Measurements from ENCODE around the gene DICER1. TPM values are rescaled to one million over a fixed set of nuclear protein-coding genes. Genes with fewer than 3 reads are reported as not detected.

Gene DICER1
- total RNA-seq, 1 experiment from 2014 or later = 62.0 TPM

DNA sequence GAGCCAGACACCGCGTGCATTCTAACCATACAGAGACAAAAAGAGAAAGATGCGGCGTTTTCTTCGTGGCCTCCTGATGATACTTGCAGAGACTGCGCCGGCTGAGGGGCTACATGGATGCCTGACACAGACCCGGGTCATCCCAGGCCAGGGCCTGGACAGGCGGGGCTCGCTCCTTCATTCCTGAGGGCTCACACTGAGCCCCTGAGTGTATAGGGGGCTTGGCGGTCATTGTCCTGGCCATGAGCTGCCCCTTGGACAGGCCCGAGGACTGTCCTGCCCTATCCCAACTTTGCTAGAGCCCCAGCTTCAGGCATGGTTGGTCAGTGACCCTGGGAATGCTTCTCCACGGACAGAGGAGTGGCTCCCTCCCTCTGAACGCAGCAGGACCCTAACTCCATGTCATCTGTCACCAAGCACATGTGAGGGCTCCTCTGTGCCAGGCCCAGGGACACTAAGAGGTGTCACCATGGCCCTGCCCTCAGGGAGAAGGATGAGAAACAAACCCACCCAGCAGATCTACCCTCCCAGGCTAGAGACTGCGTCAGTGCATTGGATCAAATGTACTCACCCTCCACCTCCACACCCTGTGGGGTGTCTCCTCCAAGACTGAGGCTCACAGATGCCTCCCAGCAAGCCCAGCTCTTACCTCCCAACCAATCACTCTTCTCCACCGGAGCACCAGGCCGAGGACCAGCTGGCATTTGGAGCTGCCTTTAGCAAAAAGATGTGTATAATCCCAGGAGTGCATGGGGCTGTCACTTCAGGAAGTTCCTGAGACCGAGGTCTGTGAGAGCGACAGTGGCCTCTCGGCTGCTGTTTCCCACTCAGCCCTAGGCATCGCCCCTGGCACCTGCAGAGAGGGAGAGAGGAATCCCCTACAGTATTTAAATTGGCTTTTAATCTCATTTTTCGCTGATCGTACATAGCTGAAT lies 102.7 kb downstream of the DICER1 start (continued):
- TF ChIP-seq E2F5 (CRISPR knock-in tag; IDR thresholded peaks at IDR 0.05) = no peak

- TF ChIP-seq KAT7 (CRISPR knock-in tag; IDR thresholded peaks at IDR 0.05; ENCODE audit: borderline replicate concordance) (no peak), GRHL2 (CRISPR knock-in tag; IDR thresholded peaks at IDR 0.05; ENCODE audit: insufficient replicate concordance, severe bottlenecking) (no peak), ZNF416 (CRISPR knock-in tag; IDR thresholded peaks at IDR 0.05) (no peak), NR1H2 (CRISPR knock-in tag; IDR thresholded peaks at IDR 0.05) (no peak), GABPB1 (CRISPR knock-in tag; IDR thresholded peaks at IDR 0.05) (no peak), NR3C1 (CRISPR knock-in tag; conservative IDR thresholded peaks at IDR 0.05; ENCODE audit: low read depth) (no peak), ESRRA (CRISPR knock-in tag; IDR thresholded peaks at IDR 0.05; ENCODE audit: borderline replicate concordance) (no peak), ATF1 (CRISPR knock-in tag; IDR thresholded peaks at IDR 0.05) (no peak)
- TF ChIP-seq, protein P1, sequence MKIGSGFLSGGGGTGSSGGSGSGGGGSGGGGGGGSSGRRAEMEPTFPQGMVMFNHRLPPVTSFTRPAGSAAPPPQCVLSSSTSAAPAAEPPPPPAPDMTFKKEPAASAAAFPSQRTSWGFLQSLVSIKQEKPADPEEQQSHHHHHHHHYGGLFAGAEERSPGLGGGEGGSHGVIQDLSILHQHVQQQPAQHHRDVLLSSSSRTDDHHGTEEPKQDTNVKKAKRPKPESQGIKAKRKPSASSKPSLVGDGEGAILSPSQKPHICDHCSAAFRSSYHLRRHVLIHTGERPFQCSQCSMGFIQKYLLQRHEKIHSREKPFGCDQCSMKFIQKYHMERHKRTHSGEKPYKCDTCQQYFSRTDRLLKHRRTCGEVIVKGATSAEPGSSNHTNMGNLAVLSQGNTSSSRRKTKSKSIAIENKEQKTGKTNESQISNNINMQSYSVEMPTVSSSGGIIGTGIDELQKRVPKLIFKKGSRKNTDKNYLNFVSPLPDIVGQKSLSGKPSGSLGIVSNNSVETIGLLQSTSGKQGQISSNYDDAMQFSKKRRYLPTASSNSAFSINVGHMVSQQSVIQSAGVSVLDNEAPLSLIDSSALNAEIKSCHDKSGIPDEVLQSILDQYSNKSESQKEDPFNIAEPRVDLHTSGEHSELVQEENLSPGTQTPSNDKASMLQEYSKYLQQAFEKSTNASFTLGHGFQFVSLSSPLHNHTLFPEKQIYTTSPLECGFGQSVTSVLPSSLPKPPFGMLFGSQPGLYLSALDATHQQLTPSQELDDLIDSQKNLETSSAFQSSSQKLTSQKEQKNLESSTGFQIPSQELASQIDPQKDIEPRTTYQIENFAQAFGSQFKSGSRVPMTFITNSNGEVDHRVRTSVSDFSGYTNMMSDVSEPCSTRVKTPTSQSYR (CRISPR knock-in tag; IDR thresholded peaks at IDR 0.05) = no peak
- TF ChIP-seq, protein P2, sequence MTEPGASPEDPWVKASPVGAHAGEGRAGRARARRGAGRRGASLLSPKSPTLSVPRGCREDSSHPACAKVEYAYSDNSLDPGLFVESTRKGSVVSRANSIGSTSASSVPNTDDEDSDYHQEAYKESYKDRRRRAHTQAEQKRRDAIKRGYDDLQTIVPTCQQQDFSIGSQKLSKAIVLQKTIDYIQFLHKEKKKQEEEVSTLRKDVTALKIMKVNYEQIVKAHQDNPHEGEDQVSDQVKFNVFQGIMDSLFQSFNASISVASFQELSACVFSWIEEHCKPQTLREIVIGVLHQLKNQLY (CRISPR knock-in tag; IDR thresholded peaks at IDR 0.05) = no peak
- no peak overlapping the region for H3K4me3 Mint-ChIP-seq
- no peaks in the 10 kb centered on the region for H3K9me3 Mint-ChIP-seq
- H3K27ac Mint-ChIP-seq = no peak overlapping the region
- DNase-seq (ENCODE audit: low spot score) = no peak
- H3K27me3 Mint-ChIP-seq (ENCODE audit: low read depth) = peaks cover 12% of the 10 kb centered on the region
- ChIA-PET POLR2A (no interaction called here), CTCF (interaction anchor here (0.9 kb wide), 1 partner anchor 47 kb away, joined by 3 read pairs; no protein-coding TSS in a partner anchor)
- peaks cover 12% of the 10 kb centered on the region for H3K4me1 Mint-ChIP-seq
- ATAC-seq = no peak
- H3K36me3 Mint-ChIP-seq = no peaks in the 10 kb centered on the region
Observed at GRCh38 chr14:95052016-95052585, 105.2 kb downstream of the DICER1 start.

GRCh38 chr14:95049952-95050351 lies 107.4 kb downstream of the DICER1 start:
- ATAC-seq (no peak), DNase-seq (ENCODE audit: low spot score) (no peak)
- peaks cover 17% of the 10 kb centered on the region for H3K4me1 Mint-ChIP-seq
- H3K27ac Mint-ChIP-seq = no peak overlapping the region
- peaks cover 12% of the 10 kb centered on the region for H3K27me3 Mint-ChIP-seq (ENCODE audit: low read depth)
- H3K9me3 Mint-ChIP-seq = no peaks in the 10 kb centered on the region
- ChIA-PET CTCF (no interaction called here), POLR2A (no interaction called here)
- no peak overlapping the region for H3K4me3 Mint-ChIP-seq
- TF ChIP-seq JAZF1 (CRISPR knock-in tag; IDR thresholded peaks at IDR 0.05) (no peak), ZNF138 (CRISPR knock-in tag; conservative IDR thresholded peaks at IDR 0.05) (no peak), IRF2 (CRISPR knock-in tag; IDR thresholded peaks at IDR 0.05; ENCODE audit: borderline replicate concordance, low read depth) (no peak), NFE2L1 (CRISPR knock-in tag; IDR thresholded peaks at IDR 0.05) (no peak), ZNF416 (CRISPR knock-in tag; IDR thresholded peaks at IDR 0.05) (no peak)
- TF ChIP-seq, protein P3, sequence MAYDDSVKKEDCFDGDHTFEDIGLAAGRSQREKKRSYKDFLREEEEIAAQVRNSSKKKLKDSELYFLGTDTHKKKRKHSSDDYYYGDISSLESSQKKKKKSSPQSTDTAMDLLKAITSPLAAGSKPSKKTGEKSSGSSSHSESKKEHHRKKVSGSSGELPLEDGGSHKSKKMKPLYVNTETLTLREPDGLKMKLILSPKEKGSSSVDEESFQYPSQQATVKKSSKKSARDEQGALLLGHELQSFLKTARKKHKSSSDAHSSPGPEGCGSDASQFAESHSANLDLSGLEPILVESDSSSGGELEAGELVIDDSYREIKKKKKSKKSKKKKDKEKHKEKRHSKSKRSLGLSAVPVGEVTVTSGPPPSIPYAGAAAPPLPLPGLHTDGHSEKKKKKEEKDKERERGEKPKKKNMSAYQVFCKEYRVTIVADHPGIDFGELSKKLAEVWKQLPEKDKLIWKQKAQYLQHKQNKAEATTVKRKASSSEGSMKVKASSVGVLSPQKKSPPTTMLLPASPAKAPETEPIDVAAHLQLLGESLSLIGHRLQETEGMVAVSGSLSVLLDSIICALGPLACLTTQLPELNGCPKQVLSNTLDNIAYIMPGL (CRISPR knock-in tag; IDR thresholded peaks at IDR 0.05) = no peak
- no peaks in the 10 kb centered on the region for H3K36me3 Mint-ChIP-seq
